Mucosa of descending colon (tissue), 3 donors: Measurements from ENCODE around the gene CCRL2. TPM values are rescaled to one million over a fixed set of nuclear protein-coding genes. Genes with fewer than 3 reads are reported as not detected.

Source experiments
- ATAC-seq: fragments of 200-7000 bp; cut with Tn5 transposase; one replicate; pipeline ENCODE4 v1.9.1; 2020; ENCODE audit warnings: mild to moderate bottlenecking, moderate library complexity
- DNase-seq, 3 donors: peaks; one replicate each; pipeline ENCODE4 v3.0.0-alpha.2; 2020
- H3K36me3 ChIP-seq: fragments of 200-600 bp; one replicate; pipeline ENCODE4 v1.8.0; 2021; ENCODE audit warnings: low read depth, mild to moderate bottlenecking
- H3K4me1 ChIP-seq: fragments of 200-600 bp; one replicate; pipeline ENCODE4 v1.8.0; 2021; ENCODE audit warnings: low read depth, mild to moderate bottlenecking
- H3K4me3 ChIP-seq: fragments of 200-600 bp; one replicate; pipeline ENCODE4 v1.8.0; 2021; ENCODE audit warnings: mild to moderate bottlenecking
- H3K9me3 ChIP-seq: fragments of 200-600 bp; one replicate; pipeline ENCODE4 v1.8.0; 2021; ENCODE audit warnings: mild to moderate bottlenecking
- intact Hi-C, 2 donors: fragments of 100-400 bp; cut with DNase I in 1 of 2; cut with micrococcal nuclease in 1 of 2; formaldehyde crosslinking; loops; one replicate each; pipeline versions ENCODE4 v1.11.0 to v1.11.1; 2022; cut with DNase I, micrococcal nuclease
- total RNA-seq, 3 donors: library from RNA; stranded (reverse); fragmentation: NEBNext Ultra II Directional in 2 of 3; extraction: Animal tissue kit (Norgen Biotek cat#: 25700) in 2 of 3; gene quantifications; one replicate each; pipeline versions ENCODE4 v1.2.1 to v1.2.4, GENCODE V29; 2021 to 2023
- TF ChIP-seq, protein P1 (sequence below): fragments of 200-600 bp; IDR thresholded peaks from one replicate; pipeline ENCODE4 v1.8.0; 2022; ENCODE audit warnings: antibody characterized with exemption, mild to moderate bottlenecking
- donor health status: DM: no; HTN: no; CAD: no; lungs with moderate emphysema.
- donor health status: DM: no; HTN: no; CAD: no.
- donor health status: DM: no; HTN: yes; CAD: no.

Gene CCRL2
- total RNA-seq, 3 donors from 2014 or later: 10.2 to 23.3 (median 15.7) TPM

DNA sequence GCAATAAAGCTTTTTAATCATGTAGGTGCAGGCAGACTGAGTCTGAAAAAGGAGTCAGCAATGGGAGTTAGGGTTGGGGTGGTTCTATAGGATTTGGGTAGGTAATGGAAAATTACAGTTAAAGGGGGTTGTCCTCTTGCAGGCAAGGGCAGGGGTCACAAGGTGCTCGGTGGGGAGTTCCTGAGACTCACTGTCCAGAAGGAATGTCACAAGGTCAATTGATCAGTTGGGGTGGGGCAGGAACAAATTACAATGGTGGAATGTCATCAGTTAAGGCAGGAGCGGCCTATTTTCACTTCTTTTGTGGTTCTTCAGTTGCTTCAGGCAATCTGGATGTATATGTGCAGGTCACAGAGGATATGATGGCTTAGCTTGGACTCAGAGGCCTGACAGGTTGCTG lies 14.0 kb upstream of the CCRL2 start:
- Histone ChIP-seq H3K9me3 (no peaks in the 10 kb centered on the region), H3K4me3 (no peak overlapping the region), H3K4me1 (no peaks in the 10 kb centered on the region), H3K36me3 (no peaks in the 10 kb centered on the region)
- DNase-seq: no peak
- ATAC-seq: no peak
- TF ChIP-seq, protein P1, sequence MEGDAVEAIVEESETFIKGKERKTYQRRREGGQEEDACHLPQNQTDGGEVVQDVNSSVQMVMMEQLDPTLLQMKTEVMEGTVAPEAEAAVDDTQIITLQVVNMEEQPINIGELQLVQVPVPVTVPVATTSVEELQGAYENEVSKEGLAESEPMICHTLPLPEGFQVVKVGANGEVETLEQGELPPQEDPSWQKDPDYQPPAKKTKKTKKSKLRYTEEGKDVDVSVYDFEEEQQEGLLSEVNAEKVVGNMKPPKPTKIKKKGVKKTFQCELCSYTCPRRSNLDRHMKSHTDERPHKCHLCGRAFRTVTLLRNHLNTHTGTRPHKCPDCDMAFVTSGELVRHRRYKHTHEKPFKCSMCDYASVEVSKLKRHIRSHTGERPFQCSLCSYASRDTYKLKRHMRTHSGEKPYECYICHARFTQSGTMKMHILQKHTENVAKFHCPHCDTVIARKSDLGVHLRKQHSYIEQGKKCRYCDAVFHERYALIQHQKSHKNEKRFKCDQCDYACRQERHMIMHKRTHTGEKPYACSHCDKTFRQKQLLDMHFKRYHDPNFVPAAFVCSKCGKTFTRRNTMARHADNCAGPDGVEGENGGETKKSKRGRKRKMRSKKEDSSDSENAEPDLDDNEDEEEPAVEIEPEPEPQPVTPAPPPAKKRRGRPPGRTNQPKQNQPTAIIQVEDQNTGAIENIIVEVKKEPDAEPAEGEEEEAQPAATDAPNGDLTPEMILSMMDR: no peak
- intact Hi-C loops: no loop called here

- TF ChIP-seq, protein P1: no peak
- DNase-seq: no peak
- peak; percentile 25 for ATAC-seq
These were observed 13.3 kb upstream of the CCRL2 start for GRCh38 chr3:46393554-46394434.

GRCh38 chr3:46395210-46395661 lies 11.8 kb upstream of the CCRL2 start:
- TF ChIP-seq, protein P1: no peak
- DNase-seq (no peak), ATAC-seq (peak; percentile 24)
- Histone ChIP-seq H3K4me3 (no peak overlapping the region), H3K36me3 (no peaks in the 10 kb centered on the region), H3K9me3 (no peaks in the 10 kb centered on the region), H3K4me1 (no peaks in the 10 kb centered on the region)
- intact Hi-C loops: no loop called here

More at GRCh38 chr3:46393554-46394434, 13.3 kb upstream of the CCRL2 start:
- Histone ChIP-seq H3K9me3 (no peaks in the 10 kb centered on the region), H3K4me3 (no peak overlapping the region), H3K36me3 (no peaks in the 10 kb centered on the region), H3K4me1 (no peaks in the 10 kb centered on the region)
- intact Hi-C loops: no loop called here

GRCh38 chr3:46395766-46396530 lies 11.1 kb upstream of the CCRL2 start:
- no peak overlapping the region for H3K4me3 ChIP-seq
- no peaks in the 10 kb centered on the region for H3K9me3 ChIP-seq
- ATAC-seq (peak; percentile 43), DNase-seq (no peak)
- H3K36me3 ChIP-seq: no peaks in the 10 kb centered on the region
- intact Hi-C loops: no loop called here
- H3K4me1 ChIP-seq: no peaks in the 10 kb centered on the region
- TF ChIP-seq, protein P1: no peak

DNA sequence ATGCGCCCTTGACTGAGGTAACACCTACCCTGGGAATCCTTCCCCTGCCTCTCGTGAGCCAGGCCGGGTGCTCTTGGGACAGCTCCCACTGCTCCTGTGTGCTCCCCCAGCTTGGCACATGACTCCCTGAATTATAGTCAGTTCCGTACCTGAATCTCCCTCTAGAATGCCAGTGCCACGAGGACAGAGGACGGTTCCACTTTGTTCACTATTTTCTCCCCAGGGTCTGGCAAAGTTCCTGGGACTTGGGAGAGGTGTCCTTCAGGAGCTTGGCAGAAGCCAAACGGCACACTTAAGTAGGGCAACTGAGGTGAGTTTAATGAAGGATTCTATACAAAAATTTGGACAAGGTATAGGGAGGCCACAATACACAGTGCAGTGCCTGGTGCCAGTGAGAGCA lies 9.9 kb upstream of the CCRL2 start:
- Histone ChIP-seq H3K4me1 (no peaks in the 10 kb centered on the region), H3K9me3 (no peaks in the 10 kb centered on the region), H3K36me3 (no peaks in the 10 kb centered on the region), H3K4me3 (no peak overlapping the region)
- no peak for ATAC-seq
- intact Hi-C loops: no loop called here
- TF ChIP-seq, protein P1: no peak
- no peak for DNase-seq
